Measurements from ENCODE around the gene UBASH3B.

DNA sequence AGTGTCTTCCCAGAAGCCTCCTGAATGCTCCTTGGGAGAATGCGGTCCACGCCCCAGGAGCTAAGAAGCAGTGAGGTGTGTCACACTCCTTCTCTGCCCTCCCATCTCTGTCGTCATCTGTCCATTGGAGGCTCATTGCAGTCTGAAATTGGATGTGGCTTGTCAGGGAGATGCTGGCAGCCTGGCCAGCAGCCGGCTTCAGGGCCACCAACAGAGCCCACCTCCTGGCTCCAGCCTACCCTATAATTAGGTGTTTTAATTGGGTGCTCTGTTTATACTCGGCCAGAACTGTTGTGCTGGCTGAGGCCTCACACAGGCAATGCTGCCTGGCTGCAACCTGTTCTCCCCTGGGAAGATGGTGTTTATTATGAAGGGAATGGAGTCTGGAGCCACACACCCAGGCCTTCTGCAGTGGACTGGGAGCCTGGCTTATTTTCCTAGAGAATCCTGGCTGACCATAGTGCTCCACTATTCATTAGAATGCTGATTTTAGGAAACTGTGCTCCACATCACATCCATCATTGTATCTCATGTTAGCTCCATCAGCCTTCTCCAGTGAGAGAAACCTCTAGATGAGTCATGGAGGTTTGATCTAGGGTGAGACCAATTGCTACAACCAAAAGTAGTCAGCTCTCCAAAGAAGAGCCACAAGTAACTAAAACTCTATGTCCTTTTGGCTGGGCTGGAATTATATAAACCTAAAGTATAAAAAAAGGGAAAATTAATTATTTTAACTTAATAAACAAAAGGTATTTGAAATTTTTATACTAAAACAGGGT is 96.0 kb downstream of the UBASH3B start:
- TF ChIP-seq EZH2 (IDR thresholded peaks at IDR 0.05; ENCODE audit: borderline replicate concordance) = no peak
- TF ChIP-seq, protein P1, sequence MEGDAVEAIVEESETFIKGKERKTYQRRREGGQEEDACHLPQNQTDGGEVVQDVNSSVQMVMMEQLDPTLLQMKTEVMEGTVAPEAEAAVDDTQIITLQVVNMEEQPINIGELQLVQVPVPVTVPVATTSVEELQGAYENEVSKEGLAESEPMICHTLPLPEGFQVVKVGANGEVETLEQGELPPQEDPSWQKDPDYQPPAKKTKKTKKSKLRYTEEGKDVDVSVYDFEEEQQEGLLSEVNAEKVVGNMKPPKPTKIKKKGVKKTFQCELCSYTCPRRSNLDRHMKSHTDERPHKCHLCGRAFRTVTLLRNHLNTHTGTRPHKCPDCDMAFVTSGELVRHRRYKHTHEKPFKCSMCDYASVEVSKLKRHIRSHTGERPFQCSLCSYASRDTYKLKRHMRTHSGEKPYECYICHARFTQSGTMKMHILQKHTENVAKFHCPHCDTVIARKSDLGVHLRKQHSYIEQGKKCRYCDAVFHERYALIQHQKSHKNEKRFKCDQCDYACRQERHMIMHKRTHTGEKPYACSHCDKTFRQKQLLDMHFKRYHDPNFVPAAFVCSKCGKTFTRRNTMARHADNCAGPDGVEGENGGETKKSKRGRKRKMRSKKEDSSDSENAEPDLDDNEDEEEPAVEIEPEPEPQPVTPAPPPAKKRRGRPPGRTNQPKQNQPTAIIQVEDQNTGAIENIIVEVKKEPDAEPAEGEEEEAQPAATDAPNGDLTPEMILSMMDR (IDR thresholded peaks at IDR 0.05; ENCODE audit: poor library complexity) = no peak
